GM23248 (cell line): Measurements from ENCODE around the gene IKBKG. TPM values are rescaled to one million over a fixed set of nuclear protein-coding genes. Genes with fewer than 3 reads are reported as not detected.

ENCODE experiments used
- polyA plus RNA-seq: library from polyadenylated mRNA; unstranded; fragments of >200 nt; fragmentation: Nextera tagmentation; extraction: Ambion mirVana; gene quantifications from 2 replicates; pipeline ENCODE4 v1.2.1, GENCODE V29; 2016
- small RNA-seq: library from RNA; depleted of rRNA; stranded (forward); fragments of <200 nt; gene quantifications from one replicate; pipeline ENCODE3, GENCODE V24; 2014; ENCODE audit warnings: low read depth, low replicate concordance
- total RNA-seq: library from RNA; depleted of rRNA; stranded (reverse); fragments of >200 nt; shearing (Covaris generic); gene quantifications from 2 replicates; pipeline ENCODE4 v1.2.3, GENCODE V29; 2014; rRNA removed

Gene IKBKG
- total and polyA plus RNA-seq, 2 experiments from 2014 or later = 25.9 to 26.2 TPM

Small RNAs within 50 kb of the gene (small RNA-seq; reads per million reads assigned to genes)
- not detected for gene AC244090.1

Other genes with a start within 250 kb of the IKBKG start
- gene FLNA, start 173.0 kb upstream of the IKBKG start, total RNA-seq = 2,857 and 2,903 TPM in 2 replicates
- gene FLNA, start 173.0 kb upstream of the IKBKG start, polyA plus RNA-seq = 1,377 and 1,379 TPM in 2 replicates
- 39.7 TPM in 2 replicates for gene EMD, start 168.3 kb upstream of the IKBKG start, total RNA-seq
- gene EMD, start 168.3 kb upstream of the IKBKG start, polyA plus RNA-seq = 86.6 and 96.0 TPM in 2 replicates
- 3,014 and 6,561 TPM in 2 replicates for gene RPL10, start 149.2 kb upstream of the IKBKG start, total RNA-seq
- 1,381 and 1,435 TPM in 2 replicates for gene RPL10, start 149.2 kb upstream of the IKBKG start, polyA plus RNA-seq
- gene DNASE1L1, start 138.4 kb upstream of the IKBKG start, total RNA-seq = 60.7 TPM in 2 replicates
- gene DNASE1L1, start 138.4 kb upstream of the IKBKG start, polyA plus RNA-seq = 16.6 and 17.0 TPM in 2 replicates
- 17.6 and 38.8 TPM in 2 replicates for gene TAFAZZIN, start 136.1 kb upstream of the IKBKG start, total RNA-seq
- 18.2 and 20.5 TPM in 2 replicates for gene TAFAZZIN, start 136.1 kb upstream of the IKBKG start, polyA plus RNA-seq
- 73.2 and 87.8 TPM in 2 replicates for gene ATP6AP1, start 118.9 kb upstream of the IKBKG start, total RNA-seq
- gene ATP6AP1, start 118.9 kb upstream of the IKBKG start, polyA plus RNA-seq = 156 and 158 TPM in 2 replicates
- 196 and 228 TPM in 2 replicates for gene GDI1, start 110.5 kb upstream of the IKBKG start, total RNA-seq
- gene GDI1, start 110.5 kb upstream of the IKBKG start, polyA plus RNA-seq = 82.2 and 87.1 TPM in 2 replicates
- 52.5 and 54.7 TPM in 2 replicates for gene FAM50A, start 103.5 kb upstream of the IKBKG start, total RNA-seq
- gene FAM50A, start 103.5 kb upstream of the IKBKG start, polyA plus RNA-seq = 122 and 125 TPM in 2 replicates
- 25.9 and 30.7 TPM in 2 replicates for gene PLXNA3, start 89.3 kb upstream of the IKBKG start, total RNA-seq
- gene PLXNA3, start 89.3 kb upstream of the IKBKG start, polyA plus RNA-seq = 26.7 and 35.1 TPM in 2 replicates
- gene LAGE3, start 68.3 kb upstream of the IKBKG start, total RNA-seq = 42.9 and 44.0 TPM in 2 replicates
- gene LAGE3, start 68.3 kb upstream of the IKBKG start, polyA plus RNA-seq = 49.2 and 49.7 TPM in 2 replicates
- gene UBL4A, start 61.0 kb upstream of the IKBKG start, total RNA-seq = 36.8 and 53.0 TPM in 2 replicates
- 42.4 and 45.2 TPM in 2 replicates for gene UBL4A, start 61.0 kb upstream of the IKBKG start, polyA plus RNA-seq
- 48.3 and 61.0 TPM in 2 replicates for gene SLC10A3, start 57.0 kb upstream of the IKBKG start, total RNA-seq
- 49.4 and 50.8 TPM in 2 replicates for gene SLC10A3, start 57.0 kb upstream of the IKBKG start, polyA plus RNA-seq
- 27.8 and 43.6 TPM in 2 replicates for gene FAM3A, start 31.4 kb upstream of the IKBKG start, total RNA-seq
- gene FAM3A, start 31.4 kb upstream of the IKBKG start, polyA plus RNA-seq = 35.2 and 35.7 TPM in 2 replicates
- gene G6PD, start 774 bp upstream of the IKBKG start, total RNA-seq = 55.0 and 66.0 TPM in 2 replicates
- gene G6PD, start 774 bp upstream of the IKBKG start, polyA plus RNA-seq = 42.5 and 44.3 TPM in 2 replicates
- gene CTAG1A, start 37.5 kb downstream of the IKBKG start, total RNA-seq = not detected in 2 replicates
- gene CTAG1A, start 37.5 kb downstream of the IKBKG start, polyA plus RNA-seq = not detected in 2 replicates
- not detected in 2 replicates for gene CTAG1B, start 71.7 kb downstream of the IKBKG start, total RNA-seq
- gene CTAG1B, start 71.7 kb downstream of the IKBKG start, polyA plus RNA-seq = not detected in 2 replicates
- gene CTAG2, start 106.0 kb downstream of the IKBKG start, total RNA-seq = not detected in 2 replicates
- gene CTAG2, start 106.0 kb downstream of the IKBKG start, polyA plus RNA-seq = not detected in 2 replicates
- gene GAB3, start 203.5 kb downstream of the IKBKG start, total RNA-seq = 0.25 and 0.76 TPM in 2 replicates
- gene GAB3, start 203.5 kb downstream of the IKBKG start, polyA plus RNA-seq = 0.89 and 1.0 TPM in 2 replicates
- 30.0 and 40.1 TPM in 2 replicates for gene DKC1, start 215.2 kb downstream of the IKBKG start, total RNA-seq
- gene DKC1, start 215.2 kb downstream of the IKBKG start, polyA plus RNA-seq = 41.3 and 42.9 TPM in 2 replicates